Type B pancreatic cell (in vitro differentiated cells): ENCODE data around the gene SUPT3H. TPM values are rescaled to one million over a fixed set of nuclear protein-coding genes. Genes with fewer than 3 reads are reported as not detected.

Experiments used
- DNase-seq: peaks from one replicate; pipeline ENCODE4 v3.0.0; 2021; ENCODE audit warnings: mixed read lengths; ENCODE audit not compliant: unreplicated experiment; ENCODE audit errors: extremely low spot score
- H3K27ac Mint-ChIP-seq: 2 replicates; pipeline ENCODE4 v1.8.0; 2021; ENCODE audit warnings: mild to moderate bottlenecking, mixed read lengths
- H3K27me3 Mint-ChIP-seq: 2 replicates; pipeline ENCODE4 v1.8.0; 2021; ENCODE audit warnings: mixed read lengths
- H3K36me3 Mint-ChIP-seq: 2 replicates; pipeline ENCODE4 v1.8.0; 2021; ENCODE audit warnings: mixed read lengths
- H3K4me1 Mint-ChIP-seq: one replicate; pipeline ENCODE4 v1.8.0; 2021; ENCODE audit warnings: mixed read lengths; ENCODE audit not compliant: unreplicated experiment
- H3K4me3 Mint-ChIP-seq: 2 replicates; pipeline ENCODE4 v1.8.0; 2021; ENCODE audit warnings: mild to moderate bottlenecking, mixed read lengths
- H3K9me3 Mint-ChIP-seq: 2 replicates; pipeline ENCODE4 v1.8.0; 2021; ENCODE audit warnings: mixed read lengths
- total RNA-seq: library from RNA; stranded (reverse); gene quantifications from 2 replicates; pipeline ENCODE4 v1.2.1, GENCODE V29; 2021; ENCODE audit warnings: low replicate concordance
- TF ChIP-seq, protein P1 (sequence below): fragments of 200-600 bp; sonication (generic); conservative IDR thresholded peaks from 2 replicates; pipeline ENCODE4 v1.5.0; 2021; ENCODE audit warnings: antibody characterized with exemption, mild to moderate bottlenecking

The SUPT3H gene
- total RNA-seq, 1 donor from 2014 or later = 18.4 TPM

DNA sequence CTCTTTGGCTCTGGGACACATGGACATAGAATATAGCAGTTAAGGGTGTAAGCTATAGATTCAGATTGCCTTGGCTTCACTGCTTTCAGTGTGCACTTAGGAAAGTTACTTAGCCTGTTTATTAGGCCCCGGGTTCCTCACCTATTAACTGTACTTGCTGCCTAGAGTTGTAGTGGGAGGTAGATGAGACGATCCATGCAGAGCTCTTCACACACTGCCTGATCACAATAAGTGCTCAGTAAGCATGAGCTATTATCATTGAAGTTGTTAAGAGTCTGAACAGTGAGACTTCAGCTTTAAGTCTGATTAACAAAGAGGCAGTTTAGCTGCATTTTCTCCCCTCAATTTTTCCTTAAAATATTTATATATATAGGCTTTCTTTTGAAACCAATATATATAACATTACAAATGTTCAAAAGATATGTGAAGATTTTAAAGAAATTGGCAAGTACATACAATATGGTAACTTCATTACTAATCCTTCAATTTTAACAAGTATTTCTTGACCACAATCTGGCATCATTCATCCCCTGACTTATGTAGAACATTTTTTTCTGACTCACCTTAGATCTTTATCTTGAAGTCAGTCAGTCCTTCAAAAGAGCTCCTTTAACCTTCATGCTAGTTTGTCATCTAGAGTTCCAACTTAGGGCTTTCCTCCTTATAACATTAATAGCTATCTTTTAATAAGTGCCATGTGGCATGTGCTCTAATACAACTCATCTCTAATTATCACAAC is 20.5 kb upstream of the SUPT3H start:
- TF ChIP-seq, protein P1, sequence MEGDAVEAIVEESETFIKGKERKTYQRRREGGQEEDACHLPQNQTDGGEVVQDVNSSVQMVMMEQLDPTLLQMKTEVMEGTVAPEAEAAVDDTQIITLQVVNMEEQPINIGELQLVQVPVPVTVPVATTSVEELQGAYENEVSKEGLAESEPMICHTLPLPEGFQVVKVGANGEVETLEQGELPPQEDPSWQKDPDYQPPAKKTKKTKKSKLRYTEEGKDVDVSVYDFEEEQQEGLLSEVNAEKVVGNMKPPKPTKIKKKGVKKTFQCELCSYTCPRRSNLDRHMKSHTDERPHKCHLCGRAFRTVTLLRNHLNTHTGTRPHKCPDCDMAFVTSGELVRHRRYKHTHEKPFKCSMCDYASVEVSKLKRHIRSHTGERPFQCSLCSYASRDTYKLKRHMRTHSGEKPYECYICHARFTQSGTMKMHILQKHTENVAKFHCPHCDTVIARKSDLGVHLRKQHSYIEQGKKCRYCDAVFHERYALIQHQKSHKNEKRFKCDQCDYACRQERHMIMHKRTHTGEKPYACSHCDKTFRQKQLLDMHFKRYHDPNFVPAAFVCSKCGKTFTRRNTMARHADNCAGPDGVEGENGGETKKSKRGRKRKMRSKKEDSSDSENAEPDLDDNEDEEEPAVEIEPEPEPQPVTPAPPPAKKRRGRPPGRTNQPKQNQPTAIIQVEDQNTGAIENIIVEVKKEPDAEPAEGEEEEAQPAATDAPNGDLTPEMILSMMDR = no peak
- Mint-ChIP-seq H3K4me1 (peaks cover 5% of the 10 kb centered on the region), H3K9me3 (no peaks in the 10 kb centered on the region), H3K36me3 (no peaks in the 10 kb centered on the region), H3K27me3 (peaks cover 13% of the 10 kb centered on the region), H3K4me3 (no peak overlapping the region), H3K27ac (no peak overlapping the region)
- DNase-seq = no peak

DNA sequence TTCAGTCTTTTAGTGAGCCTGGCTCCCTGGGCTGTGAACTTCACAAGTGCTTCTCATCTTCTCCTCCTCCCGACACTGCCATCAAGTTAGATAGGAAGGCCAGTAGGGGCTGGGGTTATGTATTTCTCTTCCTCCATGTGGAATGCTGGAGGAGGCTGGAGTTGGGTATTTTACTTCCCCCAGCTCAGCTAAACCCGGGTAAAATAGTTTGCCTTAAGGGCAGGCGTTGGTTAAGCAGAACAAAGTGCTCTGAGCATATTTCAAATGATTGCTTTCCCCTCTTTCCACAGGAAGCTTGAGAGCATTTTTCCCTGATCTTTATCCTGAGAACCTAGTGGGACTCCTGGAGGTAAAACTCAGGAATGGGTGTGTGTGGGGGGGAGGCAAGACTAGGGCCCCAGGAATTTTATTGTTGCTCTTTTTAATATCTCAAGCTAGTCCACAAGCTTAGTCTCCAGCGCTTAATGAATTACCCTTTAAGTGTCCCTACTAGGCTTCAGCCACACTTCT is 16.9 kb upstream of the SUPT3H start:
- DNase-seq = no peak

DNA sequence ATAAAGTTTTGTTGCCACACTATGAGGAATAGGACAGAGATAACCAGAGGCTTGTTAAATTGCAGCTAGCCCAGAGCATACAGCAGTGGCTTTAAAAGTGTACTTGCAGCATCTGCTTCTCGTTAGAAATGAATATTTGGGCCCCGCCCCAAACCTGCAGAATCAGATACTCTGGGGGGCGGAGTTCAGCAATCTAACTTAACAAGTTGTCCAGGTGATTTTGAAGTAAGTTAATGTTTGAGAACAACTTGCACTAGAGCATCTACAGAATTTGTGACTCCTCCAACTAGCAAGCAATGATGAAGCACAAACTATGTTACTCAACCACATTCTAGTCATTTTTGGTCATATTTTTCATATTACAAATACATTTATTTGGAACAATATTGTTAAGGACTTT is 10.6 kb upstream of the SUPT3H start:
- TF ChIP-seq, protein P1 = no peak
- Mint-ChIP-seq H3K27ac (no peak overlapping the region), H3K9me3 (peaks cover 8% of the 10 kb centered on the region), H3K27me3 (no peaks in the 10 kb centered on the region), H3K36me3 (no peaks in the 10 kb centered on the region), H3K4me1 (peaks cover 4% of the 10 kb centered on the region), H3K4me3 (no peak overlapping the region)
- no peak for DNase-seq

More for the DNA sequence above, 16.9 kb upstream of the SUPT3H start:
- no peak overlapping the region for H3K27ac Mint-ChIP-seq
- peaks cover 8% of the 10 kb centered on the region for H3K9me3 Mint-ChIP-seq
- no peak overlapping the region for H3K4me3 Mint-ChIP-seq
- H3K36me3 Mint-ChIP-seq = no peaks in the 10 kb centered on the region
- H3K27me3 Mint-ChIP-seq = no peaks in the 10 kb centered on the region
- H3K4me1 Mint-ChIP-seq = peaks cover 5% of the 10 kb centered on the region
- TF ChIP-seq, protein P1 = no peak

DNA sequence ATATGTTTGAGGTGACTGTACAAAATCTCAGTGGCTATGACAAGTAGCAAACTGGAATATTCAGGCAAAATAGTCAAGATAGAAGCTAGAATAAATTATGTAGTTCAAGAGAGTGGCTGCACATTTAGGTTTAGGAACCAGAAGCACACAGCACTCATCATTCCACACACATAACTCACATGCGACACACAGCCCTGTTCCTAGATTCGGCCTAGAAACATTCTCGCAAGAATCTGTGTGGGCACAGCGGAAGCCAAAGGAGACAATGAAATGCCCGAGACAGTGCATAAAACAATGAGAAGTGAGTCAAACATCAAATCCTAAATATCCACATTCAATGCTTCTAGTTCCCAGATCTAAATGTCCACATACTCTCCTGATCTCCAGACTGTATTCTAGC is 9.5 kb upstream of the SUPT3H start:
- no peak for DNase-seq
- TF ChIP-seq, protein P1 = no peak
- H3K27ac Mint-ChIP-seq = no peak overlapping the region

DNA sequence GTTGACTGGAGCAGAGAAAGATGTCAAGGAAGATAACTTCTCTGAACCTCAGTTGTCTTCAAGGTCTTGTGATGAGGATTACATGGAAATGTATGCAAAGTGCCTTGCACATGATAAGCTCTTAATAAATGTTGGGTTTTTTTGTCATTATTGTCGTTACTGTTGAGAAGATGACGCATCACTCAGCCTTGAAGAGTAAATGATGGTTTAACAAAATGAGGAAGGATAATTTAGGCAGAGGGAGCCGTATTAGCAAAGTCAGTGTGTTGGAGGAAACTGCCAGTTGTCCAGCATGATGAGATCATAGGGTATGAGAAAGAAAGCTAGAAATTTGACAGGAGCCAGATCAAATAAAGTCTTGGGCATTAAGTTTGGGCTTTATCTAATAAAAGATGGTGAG is 8.8 kb upstream of the SUPT3H start:
- TF ChIP-seq, protein P1 = no peak
- no peaks in the 10 kb centered on the region for H3K27me3 Mint-ChIP-seq
- no peaks in the 10 kb centered on the region for H3K36me3 Mint-ChIP-seq
- no peak overlapping the region for H3K4me3 Mint-ChIP-seq
- DNase-seq = no peak
- H3K9me3 Mint-ChIP-seq = peaks cover 2% of the 10 kb centered on the region
- H3K4me1 Mint-ChIP-seq = peaks cover 4% of the 10 kb centered on the region
- no peak overlapping the region for H3K27ac Mint-ChIP-seq

More for the DNA sequence above, 9.5 kb upstream of the SUPT3H start:
- peaks cover 4% of the 10 kb centered on the region for H3K4me1 Mint-ChIP-seq
- peaks cover 4% of the 10 kb centered on the region for H3K9me3 Mint-ChIP-seq
- H3K4me3 Mint-ChIP-seq = no peak overlapping the region
- no peaks in the 10 kb centered on the region for H3K27me3 Mint-ChIP-seq
- H3K36me3 Mint-ChIP-seq = no peaks in the 10 kb centered on the region
